GM18511 (cell line): ENCODE measurements around the gene SCGB1A1.

ENCODE experiments used
- ATAC-seq: cut with Tn5 transposase; IDR thresholded peaks from one replicate; pipeline ENCODE4 v1.9.1; 2021; ENCODE audit warnings: mild to moderate bottlenecking, moderate library complexity; ENCODE audit not compliant: unreplicated experiment

The SCGB1A1 gene

GRCh38 chr11:62398011-62398994, 20.5 kb upstream of the SCGB1A1 start:
- ATAC-seq: no peak

- no peak for ATAC-seq
These were observed 19.5 kb upstream of the SCGB1A1 start for GRCh38 chr11:62399172-62399877.

DNA sequence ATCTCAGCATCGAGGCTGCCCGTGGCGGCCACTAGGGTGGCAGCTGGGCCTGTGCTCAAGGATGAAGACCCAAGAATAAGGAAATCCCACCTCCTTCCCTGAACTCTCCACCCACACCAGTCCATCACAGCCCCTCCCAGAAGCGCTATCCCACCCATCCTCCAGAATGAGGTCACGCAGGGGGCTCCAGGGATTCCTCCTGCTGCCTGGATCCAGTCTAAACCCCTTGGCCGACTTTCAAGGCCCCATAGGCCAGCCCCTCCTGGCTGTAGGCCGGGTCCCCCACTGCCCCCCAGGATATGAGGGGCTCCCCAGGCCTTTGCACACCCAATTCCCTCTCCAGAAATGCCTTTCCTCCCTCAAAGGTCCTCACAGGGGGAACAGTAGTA, 19.0 kb upstream of the SCGB1A1 start:
- ATAC-seq: no peak

DNA sequence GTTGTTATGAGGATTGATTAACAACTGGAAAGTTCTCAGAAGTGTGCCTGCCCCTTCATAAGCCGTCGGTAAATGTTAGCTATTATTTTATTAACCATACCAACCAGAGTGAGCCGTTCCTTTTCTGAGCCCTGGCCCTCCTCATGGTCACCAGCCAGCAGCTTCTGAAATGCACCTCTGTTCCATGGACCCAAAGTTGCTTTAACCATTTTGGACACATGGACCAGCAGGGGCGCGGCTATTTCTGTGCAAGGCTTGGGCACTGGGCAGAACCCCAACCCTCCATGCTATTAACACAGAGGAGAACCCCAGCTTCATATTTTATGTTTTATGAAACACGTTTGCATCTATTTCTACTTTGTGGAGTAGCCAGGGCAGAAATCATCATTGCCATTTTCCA, 18.6 kb upstream of the SCGB1A1 start:
- no peak for ATAC-seq

DNA sequence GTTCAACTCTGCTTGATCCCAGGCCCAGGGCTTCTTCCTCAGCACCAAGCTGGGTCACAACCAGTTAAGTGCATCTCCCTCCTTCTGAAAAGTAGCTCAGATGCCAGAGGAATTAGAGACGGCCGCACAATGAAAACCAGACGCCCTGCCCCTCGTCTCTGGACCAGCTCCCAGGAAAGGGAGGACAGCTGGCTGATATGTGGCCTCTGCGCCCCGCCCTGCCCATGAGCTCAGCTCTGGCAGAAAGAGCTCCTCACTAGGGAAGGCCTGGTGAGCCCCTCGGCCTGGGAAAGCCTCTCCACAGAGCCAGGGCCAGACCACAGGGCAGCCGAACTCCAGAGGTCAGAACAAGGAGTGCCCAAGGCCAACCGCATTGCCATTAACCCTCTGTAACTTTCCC, 18.1 kb upstream of the SCGB1A1 start:
- no peak for ATAC-seq

DNA sequence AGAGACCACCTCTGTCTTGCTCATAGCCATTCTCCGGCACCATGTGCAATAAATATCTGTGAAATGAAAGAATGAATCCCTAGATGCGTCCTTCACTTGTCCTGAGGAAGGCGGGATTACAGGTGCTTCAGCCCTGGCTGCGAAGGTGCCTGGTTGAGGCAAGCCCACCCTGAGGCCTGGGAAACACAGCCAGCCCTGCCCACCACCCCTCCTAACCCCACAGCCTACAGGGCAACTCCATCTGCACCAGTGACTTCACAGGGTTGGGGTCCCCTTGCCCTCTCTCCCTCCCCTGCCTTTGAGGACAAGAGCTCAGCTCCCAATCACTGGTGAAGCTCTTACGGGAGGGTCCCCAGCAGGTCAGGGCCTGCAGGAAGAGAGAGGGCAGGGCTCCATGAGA, 17.5 kb upstream of the SCGB1A1 start:
- ATAC-seq: no peak

DNA sequence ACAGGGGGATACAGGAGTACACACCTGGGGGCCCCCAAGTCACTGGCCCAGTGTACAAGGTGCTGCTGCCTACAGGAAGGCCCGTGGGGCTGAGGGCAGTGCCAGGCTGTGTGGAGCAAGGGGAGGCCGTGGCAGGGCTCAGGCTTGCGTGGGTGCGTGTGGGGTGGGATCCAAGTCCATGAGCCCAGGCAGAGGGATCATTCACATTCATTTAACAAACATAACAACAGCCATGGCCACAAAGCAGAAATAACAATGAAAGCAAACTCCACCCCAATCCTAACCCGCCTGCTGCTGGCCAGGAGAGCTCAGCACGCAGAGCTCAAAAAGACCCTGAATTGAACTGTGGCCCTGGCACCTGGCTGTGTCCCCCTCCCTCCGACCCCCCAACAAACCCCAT, 17.0 kb upstream of the SCGB1A1 start:
- no peak for ATAC-seq

- ATAC-seq: no peak
These were observed 16.4 kb upstream of the SCGB1A1 start for GRCh38 chr11:62402226-62402959.

GRCh38 chr11:62402960-62403730, 15.7 kb upstream of the SCGB1A1 start:
- ATAC-seq: no peak

- ATAC-seq: no peak
These were observed 14.4 kb upstream of the SCGB1A1 start for GRCh38 chr11:62404435-62404834.

DNA sequence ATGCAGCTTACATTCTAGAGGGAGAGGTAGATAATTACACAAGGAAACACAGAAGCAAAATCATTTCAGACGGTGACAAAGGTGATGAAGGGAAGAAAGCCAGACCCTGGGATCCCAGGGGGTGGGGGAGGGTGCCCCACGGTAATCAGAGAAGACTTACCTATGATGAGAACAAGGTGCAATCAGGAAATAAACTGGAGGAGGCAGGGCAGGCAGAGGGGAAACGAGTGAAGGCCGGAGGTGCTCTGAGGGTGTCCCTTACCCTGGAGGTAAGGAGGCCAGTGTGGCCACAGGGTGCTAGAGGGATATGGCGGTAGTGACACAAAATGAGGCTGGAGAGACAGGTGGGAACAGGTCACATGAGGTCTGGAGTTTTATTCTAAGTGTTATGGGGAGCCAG, 13.9 kb upstream of the SCGB1A1 start:
- no peak for ATAC-seq

- ATAC-seq: no peak
These were observed 12.8 kb upstream of the SCGB1A1 start for GRCh38 chr11:62406034-62406433.

- ATAC-seq: no peak
These were observed 9.0 kb upstream of the SCGB1A1 start for GRCh38 chr11:62409831-62410230.

DNA sequence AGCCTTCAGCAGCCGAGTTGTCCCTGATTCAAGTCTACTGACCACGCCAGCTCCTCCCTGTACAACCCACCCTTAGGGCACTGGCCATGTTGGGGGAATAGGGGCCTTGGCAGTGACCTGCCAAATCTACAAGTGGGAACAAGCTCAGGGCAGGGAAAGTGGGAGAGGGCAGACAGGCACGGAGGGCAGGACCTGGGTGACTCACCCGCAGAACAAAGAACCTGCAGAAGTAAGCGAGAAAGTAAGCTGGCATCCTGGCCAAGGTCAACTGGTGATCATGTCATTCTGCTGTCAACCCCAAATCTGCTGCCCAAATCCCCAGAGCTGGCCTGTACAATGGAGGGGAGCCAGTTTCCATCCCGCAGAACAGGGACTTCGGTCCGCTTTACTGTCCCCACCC, 7.9 kb upstream of the SCGB1A1 start:
- no peak for ATAC-seq

- ATAC-seq: no peak
These were observed 7.3 kb upstream of the SCGB1A1 start for GRCh38 chr11:62411524-62411923.

- no peak for ATAC-seq
These were observed 5.7 kb upstream of the SCGB1A1 start for GRCh38 chr11:62413060-62413696.

GRCh38 chr11:62416596-62416995, 2.2 kb upstream of the SCGB1A1 start:
- ATAC-seq: no peak

- no peak for ATAC-seq
These were observed 697 bp upstream of the SCGB1A1 start for GRCh38 chr11:62418136-62418535.

DNA sequence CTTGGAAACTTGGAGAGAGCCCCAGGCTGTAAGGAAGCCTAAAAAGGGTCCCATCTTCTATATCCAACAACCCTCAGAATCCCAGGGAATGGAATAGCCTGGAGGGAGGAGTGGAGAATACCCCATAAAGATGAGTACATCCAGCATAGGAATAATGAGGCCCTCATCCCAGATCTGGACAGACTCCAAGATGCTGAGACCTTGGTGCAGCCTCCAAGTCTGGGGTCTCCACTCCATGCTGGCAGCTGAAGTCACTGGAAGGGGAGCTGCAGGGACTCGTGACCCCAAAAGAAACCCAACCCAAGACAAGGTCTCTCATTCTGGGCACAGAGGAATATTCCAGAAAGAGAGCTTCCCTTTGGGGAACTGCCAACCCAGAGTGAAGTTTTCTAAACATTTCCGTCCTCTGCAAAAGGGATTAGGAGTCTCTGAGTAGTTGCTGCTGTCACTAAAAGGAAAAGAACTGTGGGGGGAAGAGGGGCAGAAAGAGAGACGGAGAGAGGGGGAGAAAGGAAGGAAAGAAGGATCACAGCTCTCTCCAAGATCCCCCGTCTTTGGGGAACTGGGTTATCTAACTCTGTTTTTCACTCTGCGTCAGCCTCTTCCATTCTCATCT, 589 bp downstream of the SCGB1A1 start:
- ATAC-seq: no peak

DNA sequence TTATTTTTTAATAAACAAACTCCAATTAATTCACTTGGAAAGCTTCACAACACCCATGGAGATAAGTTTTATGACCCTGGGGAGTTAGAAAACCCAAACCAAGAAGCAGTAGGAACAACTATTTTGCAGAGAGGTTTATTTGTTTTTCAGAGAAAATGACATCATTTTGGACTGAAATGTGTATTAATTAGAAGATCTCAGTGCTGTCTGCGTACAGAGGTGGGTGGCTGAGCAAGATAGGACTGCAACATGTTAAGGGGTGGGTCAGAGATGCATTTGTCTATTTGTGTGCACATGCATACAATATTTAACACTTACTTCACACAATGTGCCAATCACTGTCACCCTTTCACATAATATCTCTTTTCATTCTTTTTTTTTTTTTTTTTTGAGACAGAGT, 1.1 kb downstream of the SCGB1A1 start:
- ATAC-seq: no peak
